Measurements from ENCODE around the gene PLCG2. TPM values are rescaled to one million over a fixed set of nuclear protein-coding genes. Genes with fewer than 3 reads are reported as not detected.

Gene PLCG2
- total RNA-seq, 1 donor, result 0.43 TPM

DNA sequence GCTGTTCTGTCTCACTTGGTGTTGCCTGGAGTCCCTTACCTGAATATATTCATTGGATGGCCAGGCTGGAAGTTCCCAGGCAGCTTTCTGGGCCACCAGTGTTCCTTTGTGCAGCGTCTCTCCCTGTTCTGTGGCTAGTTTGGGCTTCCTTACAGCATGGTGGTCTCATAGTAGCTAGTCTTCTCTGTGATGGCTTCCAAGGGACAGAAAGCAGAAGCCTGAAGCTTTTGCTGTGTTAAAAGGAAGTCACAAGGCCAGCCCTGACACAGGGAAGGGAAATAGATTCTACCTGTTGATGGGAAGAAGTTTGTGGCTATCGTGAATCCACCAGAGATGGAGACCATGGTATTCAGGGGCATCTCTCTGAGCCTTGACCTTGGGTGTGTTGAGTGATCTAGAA lies 34.6 kb downstream of the PLCG2 start:
- DNase-seq (ENCODE audit: low read depth), result no peak
- TF ChIP-seq, protein P1, sequence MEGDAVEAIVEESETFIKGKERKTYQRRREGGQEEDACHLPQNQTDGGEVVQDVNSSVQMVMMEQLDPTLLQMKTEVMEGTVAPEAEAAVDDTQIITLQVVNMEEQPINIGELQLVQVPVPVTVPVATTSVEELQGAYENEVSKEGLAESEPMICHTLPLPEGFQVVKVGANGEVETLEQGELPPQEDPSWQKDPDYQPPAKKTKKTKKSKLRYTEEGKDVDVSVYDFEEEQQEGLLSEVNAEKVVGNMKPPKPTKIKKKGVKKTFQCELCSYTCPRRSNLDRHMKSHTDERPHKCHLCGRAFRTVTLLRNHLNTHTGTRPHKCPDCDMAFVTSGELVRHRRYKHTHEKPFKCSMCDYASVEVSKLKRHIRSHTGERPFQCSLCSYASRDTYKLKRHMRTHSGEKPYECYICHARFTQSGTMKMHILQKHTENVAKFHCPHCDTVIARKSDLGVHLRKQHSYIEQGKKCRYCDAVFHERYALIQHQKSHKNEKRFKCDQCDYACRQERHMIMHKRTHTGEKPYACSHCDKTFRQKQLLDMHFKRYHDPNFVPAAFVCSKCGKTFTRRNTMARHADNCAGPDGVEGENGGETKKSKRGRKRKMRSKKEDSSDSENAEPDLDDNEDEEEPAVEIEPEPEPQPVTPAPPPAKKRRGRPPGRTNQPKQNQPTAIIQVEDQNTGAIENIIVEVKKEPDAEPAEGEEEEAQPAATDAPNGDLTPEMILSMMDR (IDR thresholded peaks at IDR 0.05; ENCODE audit: insufficient read depth, low read depth, low read length), result no peak
- no peak overlapping the region for H3K4me3 ChIP-seq (ENCODE audit: low read depth, low read length)

DNA sequence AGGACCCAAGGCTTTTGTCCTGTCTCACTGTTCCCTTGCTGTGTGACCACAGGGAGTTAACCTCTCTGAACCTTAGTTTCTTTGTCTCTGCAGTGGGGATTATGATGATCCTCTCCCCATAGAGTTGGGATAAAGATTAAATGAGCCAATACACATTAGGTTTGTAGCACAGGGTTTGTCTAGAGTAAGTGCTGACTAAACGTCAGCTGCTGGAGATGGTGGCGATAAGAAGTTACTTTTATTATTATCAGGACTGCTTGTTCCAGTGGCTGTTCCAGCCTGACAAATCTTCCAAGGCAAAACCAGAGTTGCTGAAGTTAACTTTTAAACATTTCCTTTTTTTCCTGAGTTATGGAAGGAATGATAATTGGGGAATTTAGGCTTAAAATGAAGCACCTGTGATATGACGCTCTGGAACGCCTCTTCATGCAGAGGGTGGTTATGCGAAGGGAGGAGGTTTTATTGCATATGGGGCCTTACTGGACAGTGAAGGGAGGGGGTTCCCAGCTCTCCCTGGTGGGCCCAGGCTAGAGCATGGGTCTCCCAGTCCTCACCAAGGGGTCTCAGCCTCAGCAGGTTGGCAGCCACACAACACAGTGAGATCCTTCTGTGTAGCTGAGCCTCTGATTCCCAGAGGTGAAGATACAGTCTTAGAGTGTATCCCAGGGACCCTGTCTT lies 35.8 kb downstream of the PLCG2 start:
- no peak overlapping the region for H3K4me3 ChIP-seq (ENCODE audit: low read depth, low read length)
- TF ChIP-seq, protein P1 (IDR thresholded peaks at IDR 0.05; ENCODE audit: insufficient read depth, low read depth, low read length), result no peak
- no peak for DNase-seq (ENCODE audit: low read depth)

DNA sequence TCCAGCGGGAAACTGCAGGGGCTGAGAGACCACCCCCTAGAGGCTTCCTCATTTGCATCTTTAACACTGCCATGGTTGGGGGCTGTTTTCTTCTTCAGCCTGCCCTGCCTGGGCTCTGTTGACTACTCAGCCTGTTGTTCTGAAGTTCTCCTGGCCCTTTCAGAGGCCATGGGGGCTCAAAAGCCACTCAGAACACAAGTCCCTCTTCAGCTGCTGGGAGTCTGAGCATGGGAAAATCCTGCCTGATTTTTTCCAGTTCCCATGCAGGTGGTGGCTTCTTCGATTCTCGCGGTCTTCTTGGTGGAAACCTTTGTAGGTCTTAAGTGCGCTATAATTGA lies 36.3 kb downstream of the PLCG2 start:
- no peak for DNase-seq (ENCODE audit: low read depth)
- no peak overlapping the region for H3K4me3 ChIP-seq (ENCODE audit: low read depth, low read length)
- TF ChIP-seq, protein P1 (IDR thresholded peaks at IDR 0.05; ENCODE audit: insufficient read depth, low read depth, low read length), result no peak

DNA sequence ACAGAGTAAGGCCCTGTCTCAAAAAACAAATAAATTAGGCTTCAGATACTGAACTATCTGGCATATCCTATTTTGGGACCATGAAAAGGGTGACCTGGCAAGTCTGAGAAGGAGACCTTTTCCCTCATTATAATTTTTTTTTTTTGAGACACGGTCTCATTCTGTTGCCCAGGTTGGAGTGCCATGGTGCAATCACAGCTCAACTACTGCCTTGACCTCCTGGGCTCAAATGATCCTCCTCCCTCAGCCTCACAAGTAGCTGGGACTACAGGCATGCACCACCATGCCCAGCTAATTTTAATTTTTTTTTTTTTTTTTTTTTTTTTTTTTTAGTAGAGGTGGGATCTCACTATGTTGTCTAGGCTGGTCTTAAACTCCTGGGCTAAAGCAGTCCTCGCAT lies 37.3 kb downstream of the PLCG2 start:
- TF ChIP-seq, protein P1 (IDR thresholded peaks at IDR 0.05; ENCODE audit: insufficient read depth, low read depth, low read length), result no peak
- no peak overlapping the region for H3K4me3 ChIP-seq (ENCODE audit: low read depth, low read length)
- no peak for DNase-seq (ENCODE audit: low read depth)

DNA sequence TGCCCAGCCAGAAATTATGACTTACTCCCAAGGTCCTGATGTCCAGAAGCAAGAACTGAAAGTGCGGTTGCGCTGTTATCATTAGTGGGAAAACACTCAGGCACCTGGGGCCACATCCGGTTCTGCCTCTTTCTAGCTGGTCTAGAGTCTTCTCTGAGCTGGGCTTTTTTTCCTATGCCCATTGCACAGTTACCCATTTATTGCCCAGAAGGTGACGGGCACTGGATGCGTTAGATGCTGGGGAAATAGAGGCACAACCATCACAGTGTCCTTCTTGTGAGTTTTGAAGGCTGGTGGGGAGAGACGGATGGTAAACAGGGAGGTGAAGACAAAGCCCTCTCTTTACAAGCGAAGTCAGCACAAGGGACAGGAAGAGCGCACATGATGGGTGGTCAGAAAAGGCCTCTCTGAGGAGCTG lies 37.7 kb downstream of the PLCG2 start:
- TF ChIP-seq, protein P1 (IDR thresholded peaks at IDR 0.05; ENCODE audit: insufficient read depth, low read depth, low read length), result no peak
- H3K4me3 ChIP-seq (ENCODE audit: low read depth, low read length), result no peak overlapping the region
- DNase-seq (ENCODE audit: low read depth), result no peak

DNA sequence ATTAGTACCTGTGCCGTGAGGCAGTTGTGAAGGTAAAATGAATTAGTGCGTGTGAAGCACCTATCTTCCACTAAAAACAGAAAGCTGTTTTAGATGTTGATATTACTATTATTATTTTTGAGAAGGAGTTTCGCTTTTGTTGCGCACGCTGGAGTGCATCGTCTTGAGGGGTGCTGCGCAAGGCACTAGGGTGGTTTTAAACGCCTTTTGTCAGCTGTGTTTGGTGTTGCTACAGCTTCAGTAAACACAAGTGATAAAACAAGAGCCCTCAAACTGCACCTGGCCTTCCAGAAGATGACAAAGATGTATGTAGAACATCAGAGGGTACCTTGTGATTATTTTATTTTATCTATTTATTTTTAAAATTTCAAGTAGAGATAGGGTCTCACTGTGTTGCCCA lies 38.2 kb downstream of the PLCG2 start:
- no peak overlapping the region for H3K4me3 ChIP-seq (ENCODE audit: low read depth, low read length)
- TF ChIP-seq, protein P1 (IDR thresholded peaks at IDR 0.05; ENCODE audit: insufficient read depth, low read depth, low read length), result no peak
- DNase-seq (ENCODE audit: low read depth), result no peak

Measured in fibroblast of villous mesenchyme (primary cell).